HepG2 (cell line): ENCODE measurements around the gene RSBN1. TPM values are rescaled to one million over a fixed set of nuclear protein-coding genes. Genes with fewer than 3 reads are reported as not detected.
A peak's percentile ranks its signal among the peaks of the same experiment; 100 is the strongest.

ENCODE experiments used
- ATF6 ChIP-seq: sonication (generic); formaldehyde crosslinking; conservative IDR thresholded peaks from 2 replicates; pipeline ENCODE4 v1.4.0; 2020; ENCODE audit warnings: missing genetic modification reagents
- DPF2 ChIP-seq: sonication (generic); formaldehyde crosslinking; IDR thresholded peaks from 2 replicates; pipeline ENCODE4 v1.4.0; 2020; ENCODE audit warnings: mild to moderate bottlenecking, low read depth, missing genetic modification reagents, borderline replicate concordance
- GPN1 ChIP-seq: sonication (generic); formaldehyde crosslinking; IDR thresholded peaks from 2 replicates; pipeline ENCODE4 v1.5.1; 2020; ENCODE audit warnings: missing genetic modification reagents, borderline replicate concordance
- KDM5A ChIP-seq: fragments of 200-600 bp; sonication (generic); IDR thresholded peaks from 2 replicates; pipeline ENCODE4 v1.7.0; 2018; ENCODE audit warnings: antibody characterized with exemption, mild to moderate bottlenecking, low read length, borderline replicate concordance
- KDM5B ChIP-seq: sonication (generic); formaldehyde crosslinking; IDR thresholded peaks from 2 replicates; pipeline ENCODE4 v1.4.0; 2020; ENCODE audit warnings: missing genetic modification reagents, mild to moderate bottlenecking, borderline replicate concordance
- MED13 ChIP-seq: sonication (generic); formaldehyde crosslinking; IDR thresholded peaks from 2 replicates; pipeline ENCODE4 v1.5.0; 2020; ENCODE audit warnings: missing genetic modification reagents
- MEIS2 ChIP-seq: sonication (generic); formaldehyde crosslinking; IDR thresholded peaks from 2 replicates; pipeline ENCODE4 v1.9.0; 2021; ENCODE audit warnings: mild to moderate bottlenecking, missing genetic modification reagents
- NCOA2 ChIP-seq: sonication (generic); formaldehyde crosslinking; IDR thresholded peaks from 2 replicates; pipeline ENCODE4 v1.8.0; 2022; ENCODE audit warnings: inconsistent platforms
- NR2C2 ChIP-seq: sonication (generic); formaldehyde crosslinking; IDR thresholded peaks from 2 replicates; pipeline ENCODE4 v1.4.0; 2020; ENCODE audit warnings: missing genetic modification reagents, mild to moderate bottlenecking, moderate library complexity, borderline replicate concordance
- TSC22D2 ChIP-seq: sonication (generic); formaldehyde crosslinking; IDR thresholded peaks from 2 replicates; pipeline ENCODE4 v1.5.1; 2020; ENCODE audit warnings: missing genetic modification reagents, mild to moderate bottlenecking, borderline replicate concordance
- ZNF256 ChIP-seq: sonication (generic); formaldehyde crosslinking; conservative IDR thresholded peaks from 2 replicates; pipeline ENCODE4 v1.4.0; 2020; ENCODE audit warnings: missing genetic modification reagents
- ZNF468 ChIP-seq: sonication (generic); formaldehyde crosslinking; IDR thresholded peaks from 2 replicates; pipeline ENCODE4 v1.8.0; 2022; ENCODE audit warnings: mild to moderate bottlenecking, moderate library complexity, missing genetic modification reagents
- ZNF510 ChIP-seq: sonication (generic); formaldehyde crosslinking; IDR thresholded peaks from 2 replicates; pipeline ENCODE4 v1.4.0; 2020; ENCODE audit warnings: low read depth, mild to moderate bottlenecking, missing genetic modification reagents
- ZNF770 ChIP-seq: sonication (generic); formaldehyde crosslinking; IDR thresholded peaks from 2 replicates; pipeline ENCODE4 v1.5.0; 2020; ENCODE audit warnings: mild to moderate bottlenecking, missing genetic modification reagents
- ZSCAN22 ChIP-seq: sonication (generic); formaldehyde crosslinking; IDR thresholded peaks from 2 replicates; pipeline ENCODE4 v1.4.0; 2020; ENCODE audit warnings: mild to moderate bottlenecking, missing genetic modification reagents
- ZSCAN9 ChIP-seq: IDR thresholded peaks from 2 replicates; pipeline ENCODE4 v1.6.1; 2016; ENCODE audit warnings: borderline replicate concordance
- polyA plus RNA-seq, 8 experiments: library from polyadenylated mRNA; depleted of rRNA in 3 of 8; stranded (reverse) in 7 of 8; unstranded in 1 of 8; fragments of >200 nt; fragmentation: Illumina TruSeq in 4 of 8; extraction: Trizol in 4 of 8; gene quantifications; 2 replicates each; pipeline versions ENCODE4 v1.2.1 to v1.2.3, GENCODE V29; 2011 to 2016; ENCODE audit warnings: low read depth in 4 of 8, missing spikeins in 1 of 8, mixed read lengths in 1 of 8; ENCODE audit not compliant: insufficient read depth in 1 of 8
- total RNA-seq, 5 experiments: library from RNA; depleted of rRNA; stranded (reverse); fragments of >200 nt; fragmentation: Illumina TruSeq; extraction: Trizol; gene quantifications; 2 replicates each; pipeline ENCODE4 v1.2.3, GENCODE V29; 2016; ENCODE audit warnings: low read depth in 1 of 5
- TF ChIP-seq, protein P1 (sequence below): sonication (generic); formaldehyde crosslinking; IDR thresholded peaks from 2 replicates; pipeline ENCODE4 v1.5.0; 2020; ENCODE audit warnings: mild to moderate bottlenecking, missing genetic modification reagents, borderline replicate concordance
- TF ChIP-seq, protein P2 (sequence below): sonication (generic); formaldehyde crosslinking; IDR thresholded peaks from 2 replicates; pipeline ENCODE4 v1.5.0; 2020; ENCODE audit warnings: mild to moderate bottlenecking, missing genetic modification reagents

Gene RSBN1
- total and polyA plus RNA-seq, 2 of the 13 experiments (the other 11 are each of a cell fraction or from before 2014, with no cell fraction given), result 8.3 to 10.4 TPM

- TF ChIP-seq, protein P1, sequence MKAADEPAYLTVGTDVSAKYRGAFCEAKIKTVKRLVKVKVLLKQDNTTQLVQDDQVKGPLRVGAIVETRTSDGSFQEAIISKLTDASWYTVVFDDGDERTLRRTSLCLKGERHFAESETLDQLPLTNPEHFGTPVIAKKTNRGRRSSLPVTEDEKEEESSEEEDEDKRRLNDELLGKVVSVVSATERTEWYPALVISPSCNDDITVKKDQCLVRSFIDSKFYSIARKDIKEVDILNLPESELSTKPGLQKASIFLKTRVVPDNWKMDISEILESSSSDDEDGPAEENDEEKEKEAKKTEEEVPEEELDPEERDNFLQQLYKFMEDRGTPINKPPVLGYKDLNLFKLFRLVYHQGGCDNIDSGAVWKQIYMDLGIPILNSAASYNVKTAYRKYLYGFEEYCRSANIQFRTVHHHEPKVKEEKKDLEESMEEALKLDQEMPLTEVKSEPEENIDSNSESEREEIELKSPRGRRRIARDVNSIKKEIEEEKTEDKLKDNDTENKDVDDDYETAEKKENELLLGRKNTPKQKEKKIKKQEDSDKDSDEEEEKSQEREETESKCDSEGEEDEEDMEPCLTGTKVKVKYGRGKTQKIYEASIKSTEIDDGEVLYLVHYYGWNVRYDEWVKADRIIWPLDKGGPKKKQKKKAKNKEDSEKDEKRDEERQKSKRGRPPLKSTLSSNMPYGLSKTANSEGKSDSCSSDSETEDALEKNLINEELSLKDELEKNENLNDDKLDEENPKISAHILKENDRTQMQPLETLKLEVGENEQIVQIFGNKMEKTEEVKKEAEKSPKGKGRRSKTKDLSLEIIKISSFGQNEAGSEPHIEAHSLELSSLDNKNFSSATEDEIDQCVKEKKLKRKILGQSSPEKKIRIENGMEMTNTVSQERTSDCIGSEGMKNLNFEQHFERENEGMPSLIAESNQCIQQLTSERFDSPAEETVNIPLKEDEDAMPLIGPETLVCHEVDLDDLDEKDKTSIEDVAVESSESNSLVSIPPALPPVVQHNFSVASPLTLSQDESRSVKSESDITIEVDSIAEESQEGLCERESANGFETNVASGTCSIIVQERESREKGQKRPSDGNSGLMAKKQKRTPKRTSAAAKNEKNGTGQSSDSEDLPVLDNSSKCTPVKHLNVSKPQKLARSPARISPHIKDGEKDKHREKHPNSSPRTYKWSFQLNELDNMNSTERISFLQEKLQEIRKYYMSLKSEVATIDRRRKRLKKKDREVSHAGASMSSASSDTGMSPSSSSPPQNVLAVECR (CRISPR knock-in tag), result peak; percentile 90
- TF ChIP-seq ZSCAN9, result 0 out of 2 replicates have a peak, but pooled peaks have one; percentile 25
- TF ChIP-seq NCOA2 (CRISPR knock-in tag), result peak; percentile 19; the same call in 1 of the 2 replicates
- no peak for TF ChIP-seq ATF6 (CRISPR knock-in tag)
- TF ChIP-seq MED13 (CRISPR knock-in tag), result no peak; the same call in 1 of the 2 replicates
- TF ChIP-seq ZSCAN22, result 0 out of 2 replicates have a peak, but pooled peaks have one; percentile 6
- 0 out of 2 replicates have a peak, but pooled peaks have one; percentile 69 for TF ChIP-seq ZNF770 (CRISPR knock-in tag)
- TF ChIP-seq, protein P2, sequence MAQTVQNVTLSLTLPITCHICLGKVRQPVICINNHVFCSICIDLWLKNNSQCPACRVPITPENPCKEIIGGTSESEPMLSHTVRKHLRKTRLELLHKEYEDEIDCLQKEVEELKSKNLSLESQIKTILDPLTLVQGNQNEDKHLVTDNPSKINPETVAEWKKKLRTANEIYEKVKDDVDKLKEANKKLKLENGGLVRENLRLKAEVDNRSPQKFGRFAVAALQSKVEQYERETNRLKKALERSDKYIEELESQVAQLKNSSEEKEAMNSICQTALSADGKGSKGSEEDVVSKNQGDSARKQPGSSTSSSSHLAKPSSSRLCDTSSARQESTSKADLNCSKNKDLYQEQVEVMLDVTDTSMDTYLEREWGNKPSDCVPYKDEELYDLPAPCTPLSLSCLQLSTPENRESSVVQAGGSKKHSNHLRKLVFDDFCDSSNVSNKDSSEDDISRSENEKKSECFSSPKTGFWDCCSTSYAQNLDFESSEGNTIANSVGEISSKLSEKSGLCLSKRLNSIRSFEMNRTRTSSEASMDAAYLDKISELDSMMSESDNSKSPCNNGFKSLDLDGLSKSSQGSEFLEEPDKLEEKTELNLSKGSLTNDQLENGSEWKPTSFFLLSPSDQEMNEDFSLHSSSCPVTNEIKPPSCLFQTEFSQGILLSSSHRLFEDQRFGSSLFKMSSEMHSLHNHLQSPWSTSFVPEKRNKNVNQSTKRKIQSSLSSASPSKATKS (CRISPR knock-in tag), result 0 out of 2 replicates have a peak, but pooled peaks have one; percentile 73
- peak; percentile 22 for TF ChIP-seq NR2C2 (CRISPR knock-in tag)
- TF ChIP-seq KDM5B (CRISPR knock-in tag), result no peak
- TF ChIP-seq ZNF468, result no peak
- TF ChIP-seq KDM5A, result no peak
- TF ChIP-seq GPN1 (CRISPR knock-in tag), result 0 out of 2 replicates have a peak, but pooled peaks have one; percentile 48
- no peak for TF ChIP-seq ZNF510 (CRISPR knock-in tag)
- 0 out of 2 replicates have a peak, but pooled peaks have one; percentile 33 for TF ChIP-seq MEIS2 (CRISPR knock-in tag)
- no peak for TF ChIP-seq DPF2 (CRISPR knock-in tag)
- TF ChIP-seq TSC22D2 (CRISPR knock-in tag), result peak; percentile 57; the same call in 1 of the 2 replicates
- TF ChIP-seq ZNF256 (CRISPR knock-in tag), result no peak; the same call in 1 of the 2 replicates
Observed at GRCh38 chr1:113759333-113760101, 52.8 kb downstream of the RSBN1 start, which contains the start of gene PHTF1 (continued).
